HG02678 (cell line): ENCODE measurements around the gene EXOC4.
"Not testable (repeated sequence)": the region's sequence is repeated elsewhere in the genome, so short reads cannot be mapped to it uniquely, and the experiment has no call there.

Experiments used
- ATAC-seq: cut with Tn5 transposase; IDR thresholded peaks from one replicate; pipeline ENCODE4 v1.9.1; 2021; ENCODE audit warnings: mild to moderate bottlenecking, moderate library complexity; ENCODE audit not compliant: unreplicated experiment

Gene EXOC4

GRCh38 chr7:133606991-133607390 lies 354.1 kb downstream of the EXOC4 start:
- ATAC-seq: no peak

GRCh38 chr7:133609806-133610205 lies 356.9 kb downstream of the EXOC4 start:
- no peak for ATAC-seq

- no peak for ATAC-seq
These were observed 359.1 kb downstream of the EXOC4 start for GRCh38 chr7:133611955-133612354.

DNA sequence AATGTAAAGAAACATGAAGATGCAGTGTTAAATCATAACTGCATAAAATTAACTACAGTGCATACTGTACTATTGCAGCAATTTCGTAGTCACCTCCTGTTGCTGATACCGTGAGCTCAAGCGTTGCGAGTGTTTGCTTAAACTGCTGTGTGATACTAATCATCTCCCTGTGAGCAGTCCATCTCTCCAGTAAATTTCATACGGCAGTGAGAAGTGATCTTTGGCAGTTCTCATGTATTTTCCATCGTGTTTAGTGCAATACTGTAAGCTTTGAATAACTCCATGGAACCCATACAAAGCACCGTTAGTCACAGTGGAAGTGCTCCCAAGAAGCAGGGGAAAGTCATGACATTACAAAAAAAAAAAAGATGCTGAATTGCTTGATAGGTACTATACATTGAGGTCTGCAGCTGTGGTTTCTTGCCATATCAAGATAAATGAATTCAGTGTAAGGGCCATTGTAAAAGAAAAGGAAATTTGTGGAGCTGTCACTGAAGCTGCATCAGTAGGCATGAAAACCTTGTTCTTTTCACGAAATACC lies 360.4 kb downstream of the EXOC4 start:
- no peak for ATAC-seq

GRCh38 chr7:133614251-133614650 lies 361.4 kb downstream of the EXOC4 start:
- no peak for ATAC-seq

- ATAC-seq: no peak
These were observed 366.1 kb downstream of the EXOC4 start for GRCh38 chr7:133618970-133619369.

GRCh38 chr7:133619491-133619890 lies 366.6 kb downstream of the EXOC4 start:
- ATAC-seq: no peak

DNA sequence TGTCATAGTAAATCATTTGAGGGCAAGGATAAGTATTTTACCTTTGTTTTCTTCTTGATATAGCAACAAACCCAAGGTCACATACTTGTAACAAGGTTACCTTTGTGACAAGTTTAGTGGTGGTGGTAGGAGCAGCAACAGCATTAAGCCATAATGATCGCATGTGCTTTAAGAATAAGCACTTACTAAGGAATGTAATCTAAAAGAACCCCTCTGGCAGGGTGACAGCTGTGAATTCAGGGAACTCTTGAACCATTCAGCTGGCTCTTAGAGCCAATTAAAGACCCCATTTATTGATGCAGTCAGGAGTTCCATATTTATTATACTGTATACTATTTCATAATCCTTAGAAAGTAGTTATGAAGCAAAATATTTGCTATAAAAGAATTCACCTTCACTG lies 370.8 kb downstream of the EXOC4 start:
- no peak for ATAC-seq

DNA sequence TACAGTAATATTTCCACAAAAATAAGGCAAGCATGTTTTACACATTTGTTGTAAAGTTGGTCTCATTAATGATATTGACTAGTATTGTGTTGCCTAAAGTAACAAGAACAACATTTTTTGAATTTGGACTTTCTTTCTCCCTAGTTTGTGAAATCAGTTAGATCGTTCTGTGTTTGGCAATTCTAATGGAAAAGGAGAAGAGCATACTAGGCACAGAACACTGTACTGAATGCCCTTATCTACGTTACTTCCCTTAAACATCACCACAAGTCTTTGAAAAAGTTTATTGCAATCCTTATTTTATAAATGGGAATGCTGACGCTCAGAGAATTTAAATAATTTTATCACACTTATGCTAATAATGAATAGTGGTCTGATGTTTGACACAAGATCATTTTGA lies 372.2 kb downstream of the EXOC4 start:
- no peak for ATAC-seq

GRCh38 chr7:133629701-133630100 lies 376.8 kb downstream of the EXOC4 start:
- ATAC-seq: no peak

GRCh38 chr7:133633055-133633454 lies 380.2 kb downstream of the EXOC4 start:
- no peak for ATAC-seq

- no peak for ATAC-seq
These were observed 382.7 kb downstream of the EXOC4 start for GRCh38 chr7:133635541-133635940.

- ATAC-seq: no peak
These were observed 386.0 kb downstream of the EXOC4 start for GRCh38 chr7:133638857-133639256.

DNA sequence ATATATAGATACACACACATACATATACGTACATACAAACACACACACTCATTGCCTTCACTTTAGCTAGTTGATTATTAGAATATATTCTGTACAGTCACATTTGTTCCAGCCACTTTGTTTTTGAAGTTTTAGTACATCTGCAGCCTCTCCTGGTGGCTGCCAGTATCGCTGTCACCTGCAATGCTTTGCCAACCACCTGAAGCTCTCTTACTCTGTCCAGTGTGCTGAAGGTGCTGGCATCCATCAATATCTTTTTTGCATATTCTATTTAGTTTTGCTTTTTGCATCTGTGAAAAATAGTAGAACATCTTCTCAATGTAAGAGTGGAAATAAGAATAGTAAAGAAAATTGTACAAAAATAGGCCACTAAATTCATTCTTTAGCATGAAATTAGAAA lies 388.6 kb downstream of the EXOC4 start:
- ATAC-seq: no peak

DNA sequence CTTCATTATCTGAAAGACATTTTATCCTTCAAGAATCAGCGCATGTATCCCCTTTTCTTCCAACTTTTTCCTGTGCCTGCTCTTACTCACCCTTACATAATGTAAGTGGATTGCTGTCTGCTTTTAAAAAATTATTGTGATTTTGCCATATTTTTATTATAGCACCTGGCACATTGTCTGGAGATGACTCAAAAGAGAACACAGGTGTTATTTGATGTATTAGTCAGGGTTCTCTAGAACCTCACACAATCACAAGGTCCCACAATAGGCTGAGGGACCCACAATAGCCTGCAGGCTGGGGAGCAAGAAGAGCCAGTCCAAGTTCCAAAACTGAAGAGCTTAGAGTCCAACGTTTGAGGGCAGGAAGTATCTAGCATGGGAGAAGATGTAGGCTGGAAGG lies 390.0 kb downstream of the EXOC4 start:
- ATAC-seq: no peak

- not testable (repeated sequence) for ATAC-seq
These were observed 390.8 kb downstream of the EXOC4 start for GRCh38 chr7:133643652-133644051.

GRCh38 chr7:133645884-133646391 lies 393.1 kb downstream of the EXOC4 start:
- no peak for ATAC-seq

DNA sequence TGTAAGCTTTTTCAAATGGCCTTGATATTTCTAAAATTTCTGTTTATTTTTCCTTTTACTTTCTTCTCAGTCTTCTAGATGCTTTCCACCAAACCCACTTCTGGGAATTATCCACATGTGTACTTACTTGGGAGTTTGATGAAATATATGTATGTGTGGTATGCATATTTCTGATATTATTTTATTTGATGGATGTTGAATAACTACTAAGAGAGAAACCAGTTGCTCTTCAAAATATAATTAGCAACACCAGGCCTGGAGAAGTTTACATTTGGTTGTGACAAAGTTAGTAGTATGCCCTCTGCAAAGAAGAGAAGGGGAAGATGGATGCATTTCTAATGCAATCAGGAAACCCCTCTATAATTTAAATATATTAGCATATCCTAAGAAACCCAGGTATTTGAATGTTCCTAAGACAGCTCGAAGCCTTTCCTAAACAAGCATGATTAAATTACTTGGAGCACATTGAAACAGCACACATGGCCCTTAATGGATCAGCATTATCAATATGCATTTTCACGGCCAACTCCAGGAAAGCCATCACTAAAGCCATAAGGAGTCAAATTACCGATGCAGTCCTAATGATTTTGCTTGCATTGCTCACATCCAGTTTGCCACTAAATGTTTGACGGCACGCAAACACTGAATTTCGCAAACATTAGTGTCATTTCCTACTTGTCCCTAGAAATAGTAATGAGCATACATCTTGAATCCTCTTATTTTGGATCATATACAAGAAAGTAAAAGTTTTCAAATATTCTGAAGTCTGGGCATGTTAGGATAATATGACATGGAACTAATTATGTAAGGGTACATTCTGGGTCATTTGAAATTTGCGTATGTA lies 393.8 kb downstream of the EXOC4 start:
- ATAC-seq: no peak

GRCh38 chr7:133649593-133649992 lies 396.7 kb downstream of the EXOC4 start:
- no peak for ATAC-seq

GRCh38 chr7:133650069-133650468 lies 397.2 kb downstream of the EXOC4 start:
- ATAC-seq: no peak

GRCh38 chr7:133650487-133651300 lies 397.8 kb downstream of the EXOC4 start:
- ATAC-seq: no peak

DNA sequence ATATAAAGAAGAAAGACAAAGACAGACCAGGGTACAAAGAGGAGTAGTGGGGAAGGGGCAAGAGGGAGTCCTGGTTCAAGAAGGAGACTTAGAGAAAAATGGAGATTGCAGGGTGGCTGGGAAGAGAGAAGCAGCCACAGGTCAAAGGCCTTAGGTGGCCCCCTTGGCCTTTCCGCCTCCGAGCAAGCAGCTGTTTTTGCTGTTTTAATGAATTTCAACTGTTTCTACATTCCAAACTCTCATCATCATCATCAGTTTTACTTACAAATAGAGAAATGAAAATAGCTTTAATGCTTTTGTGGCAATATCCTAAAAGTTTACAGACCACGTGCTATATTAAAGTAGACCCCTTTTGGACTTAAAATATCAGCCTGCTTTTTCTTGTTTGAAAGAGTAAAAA lies 399.7 kb downstream of the EXOC4 start:
- ATAC-seq: no peak
